HepG2 (cell line): ENCODE results near the gene BCL2A1. TPM values are rescaled to one million over a fixed set of nuclear protein-coding genes. Genes with fewer than 3 reads are reported as not detected.
A peak's percentile ranks its signal among the peaks of the same experiment; 100 is the strongest.

Experiments
- CEBPB ChIP-seq: IDR thresholded peaks from 2 replicates; pipeline ENCODE4 v1.6.1; 2011; ENCODE audit warnings: low read depth, low read length, improper control_type of control experiment, borderline replicate concordance
- DMAP1 ChIP-seq: IDR thresholded peaks from 2 replicates; pipeline ENCODE4 v1.6.1; 2016
- FUBP1 ChIP-seq: sonication (generic); formaldehyde crosslinking; IDR thresholded peaks from 2 replicates; pipeline ENCODE4 v1.5.1; 2020; ENCODE audit warnings: missing genetic modification reagents, mild to moderate bottlenecking, borderline replicate concordance
- HES4 ChIP-seq: sonication (generic); formaldehyde crosslinking; IDR thresholded peaks from 2 replicates; pipeline ENCODE4 v1.9.0; 2021; ENCODE audit warnings: mild to moderate bottlenecking, missing genetic modification reagents, borderline replicate concordance
- HOXA5 ChIP-seq: sonication (generic); formaldehyde crosslinking; IDR thresholded peaks from 2 replicates; pipeline ENCODE4 v1.4.0; 2020; ENCODE audit warnings: missing genetic modification reagents
- KLF16 ChIP-seq, 2 experiments: sonication (generic) in 1 of 2; formaldehyde crosslinking in 1 of 2; IDR thresholded peaks; 2 replicates each; pipeline versions ENCODE4 v1.6.1 to v1.8.0; 2016 to 2023; ENCODE audit warnings: missing genetic modification reagents in 2 of 2, missing compliant biosample characterization in 1 of 2
- MAF1 ChIP-seq: sonication (generic); formaldehyde crosslinking; IDR thresholded peaks from 2 replicates; pipeline ENCODE4 v1.5.0; 2020; ENCODE audit warnings: missing genetic modification reagents, borderline replicate concordance
- MTF2 ChIP-seq: sonication (generic); formaldehyde crosslinking; IDR thresholded peaks from 2 replicates; pipeline ENCODE4 v1.5.0; 2020; ENCODE audit warnings: missing genetic modification reagents, borderline replicate concordance
- NBN ChIP-seq: fragments of 450-650 bp; conservative IDR thresholded peaks from 2 replicates; pipeline ENCODE4 v1.6.1; 2017
- SNAI1 ChIP-seq: sonication (generic); formaldehyde crosslinking; IDR thresholded peaks from 2 replicates; pipeline ENCODE4 v1.5.0; 2020; ENCODE audit warnings: mild to moderate bottlenecking, missing genetic modification reagents, borderline replicate concordance
- STAT6 ChIP-seq: sonication (generic); formaldehyde crosslinking; IDR thresholded peaks from 2 replicates; pipeline ENCODE4 v1.4.0; 2020; ENCODE audit warnings: missing genetic modification reagents, mild to moderate bottlenecking, borderline replicate concordance
- THYN1 ChIP-seq: sonication (generic); formaldehyde crosslinking; IDR thresholded peaks from 2 replicates; pipeline ENCODE4 v1.8.1; 2023; ENCODE audit warnings: low read depth, mild to moderate bottlenecking, moderate library complexity, missing genetic modification reagents, borderline replicate concordance
- ZBTB1 ChIP-seq: sonication (generic); formaldehyde crosslinking; IDR thresholded peaks from 2 replicates; pipeline ENCODE4 v1.4.0; 2020; ENCODE audit warnings: missing genetic modification reagents, borderline replicate concordance
- ZFP62 ChIP-seq: sonication (generic); formaldehyde crosslinking; IDR thresholded peaks from 2 replicates; pipeline ENCODE4 v1.4.0; 2020; ENCODE audit warnings: missing genetic modification reagents
- ZFYVE20 ChIP-seq: sonication (generic); formaldehyde crosslinking; IDR thresholded peaks from 2 replicates; pipeline ENCODE4 v1.8.0; 2023; ENCODE audit warnings: low read depth, mild to moderate bottlenecking, moderate library complexity, missing genetic modification reagents, borderline replicate concordance
- ZNF30 ChIP-seq: sonication (generic); formaldehyde crosslinking; IDR thresholded peaks from 2 replicates; pipeline ENCODE4 v1.5.0; 2020; ENCODE audit warnings: mild to moderate bottlenecking, missing genetic modification reagents
- ZNF510 ChIP-seq: sonication (generic); formaldehyde crosslinking; IDR thresholded peaks from 2 replicates; pipeline ENCODE4 v1.4.0; 2020; ENCODE audit warnings: low read depth, mild to moderate bottlenecking, missing genetic modification reagents
- ZNF512 ChIP-seq: sonication (generic); formaldehyde crosslinking; IDR thresholded peaks from 2 replicates; pipeline ENCODE4 v1.4.0; 2020; ENCODE audit warnings: mild to moderate bottlenecking, missing genetic modification reagents
- ZNF552 ChIP-seq: sonication (generic); formaldehyde crosslinking; IDR thresholded peaks from 2 replicates; pipeline ENCODE4 v1.9.0; 2022; ENCODE audit warnings: missing genetic modification reagents, mild to moderate bottlenecking, borderline replicate concordance
- ZNF614 ChIP-seq: IDR thresholded peaks from 2 replicates; pipeline ENCODE4 v1.6.1; 2018; ENCODE audit warnings: missing biosample characterization, missing genetic modification reagents, inconsistent platforms, borderline replicate concordance
- ZNF749 ChIP-seq: sonication (generic); formaldehyde crosslinking; IDR thresholded peaks from 2 replicates; pipeline ENCODE4 v1.8.0; 2022; ENCODE audit warnings: mild to moderate bottlenecking, missing genetic modification reagents, moderate library complexity, borderline replicate concordance
- ZNF777 ChIP-seq: sonication (generic); formaldehyde crosslinking; IDR thresholded peaks from 2 replicates; pipeline ENCODE4 v1.4.0; 2020; ENCODE audit warnings: missing genetic modification reagents
- ZNF788 ChIP-seq: sonication (generic); formaldehyde crosslinking; IDR thresholded peaks from 2 replicates; pipeline ENCODE4 v1.5.0; 2020; ENCODE audit warnings: mild to moderate bottlenecking, missing genetic modification reagents, borderline replicate concordance
- ZNF850 ChIP-seq: sonication (generic); formaldehyde crosslinking; conservative IDR thresholded peaks from 2 replicates; pipeline ENCODE4 v1.9.0; 2021; ENCODE audit warnings: mild to moderate bottlenecking, missing genetic modification reagents
- polyA plus RNA-seq, 8 experiments: library from polyadenylated mRNA; depleted of rRNA in 3 of 8; stranded (reverse) in 7 of 8; unstranded in 1 of 8; fragments of >200 nt; fragmentation: Illumina TruSeq in 4 of 8; extraction: Trizol in 4 of 8; gene quantifications; 2 replicates each; pipeline versions ENCODE4 v1.2.1 to v1.2.3, GENCODE V29; 2011 to 2016; ENCODE audit warnings: low read depth in 4 of 8, missing spikeins in 1 of 8, mixed read lengths in 1 of 8; ENCODE audit not compliant: insufficient read depth in 1 of 8
- total RNA-seq, 5 experiments: library from RNA; depleted of rRNA; stranded (reverse); fragments of >200 nt; fragmentation: Illumina TruSeq; extraction: Trizol; gene quantifications; 2 replicates each; pipeline ENCODE4 v1.2.3, GENCODE V29; 2016; ENCODE audit warnings: low read depth in 1 of 5

The BCL2A1 gene
- total and polyA plus RNA-seq, 2 of the 13 experiments (the other 11 are each of a cell fraction or from before 2014, with no cell fraction given) = 0.08 to 0.31 TPM

GRCh38 chr15:79978655-79979514 is 7.9 kb upstream of the BCL2A1 start (continued):
- no peak for TF ChIP-seq NBN
- peak; percentile 50 for TF ChIP-seq CEBPB
- no peak for TF ChIP-seq MTF2 (CRISPR knock-in tag)
- TF ChIP-seq HES4 (CRISPR knock-in tag) = no peak
- no peak for TF ChIP-seq ZNF552 (CRISPR knock-in tag)
- TF ChIP-seq SNAI1 (CRISPR knock-in tag) = no peak
- TF ChIP-seq ZBTB1 = no peak
- TF ChIP-seq ZNF749 (CRISPR knock-in tag) = no peak
- no peak for TF ChIP-seq ZNF30 (CRISPR knock-in tag)
- TF ChIP-seq ZNF512 = no peak
- TF ChIP-seq ZNF777 (CRISPR knock-in tag) = no peak
- TF ChIP-seq FUBP1 = no peak
- TF ChIP-seq KLF16 (CRISPR knock-in tag; IDR thresholded peaks at IDR 0.05) = peak in 1 of 2 experiments; percentile 45; a peak in 1 of 4 replicates
- no peak for TF ChIP-seq MAF1 (CRISPR knock-in tag)
- no peak for TF ChIP-seq ZNF510 (CRISPR knock-in tag)
- TF ChIP-seq ZFYVE20 (CRISPR knock-in tag) = no peak
- TF ChIP-seq DMAP1 (CRISPR knock-in tag) = no peak
- TF ChIP-seq STAT6 (CRISPR knock-in tag) = no peak
- TF ChIP-seq ZNF614 (CRISPR knock-in tag) = peak; percentile 33; the same call in 1 of the 2 replicates
- TF ChIP-seq HOXA5 = no peak
- peak; percentile 64; the same call in 1 of the 2 replicates for TF ChIP-seq ZNF788 (CRISPR knock-in tag)
- TF ChIP-seq ZFP62 (CRISPR knock-in tag) = no peak
- TF ChIP-seq ZNF850 (CRISPR knock-in tag) = no peak
- TF ChIP-seq THYN1 = no peak
